Fibroblast of lung (primary cell): Measurements from ENCODE around the gene MPV17L2.

Source experiments
- CTCF ChIP-seq, 2 donors: IDR thresholded peaks in 1 of 2; conservative IDR thresholded peaks in 1 of 2; 1 replicate in 1 of 2; 2 replicates in 1 of 2; pipeline ENCODE4 v1.5.1; 2011 to 2012; ENCODE audit warnings: low read length in 2 of 2, control low read depth in 1 of 2, inconsistent platforms in 1 of 2, low read depth in 1 of 2, mild to moderate bottlenecking in 1 of 2
- EZH2 ChIP-seq: IDR thresholded peaks from 2 replicates; pipeline ENCODE4 v1.5.1; 2012; ENCODE audit warnings: low read length, control low read depth, mild to moderate bottlenecking; ENCODE audit errors: missing control alignments

GRCh38 chr19:18167011-18167410, 26.0 kb upstream of the MPV17L2 start:
- TF ChIP-seq EZH2 (no peak), CTCF (conservative IDR thresholded peaks at IDR 0.05 in 1 of 2, IDR thresholded peaks at IDR 0.05 in 1 of 2; ENCODE audit: low read depth in 1 of 2, low read length in 2 of 2) (no peak)
